Fibroblast of skin of right biceps (primary cell): ENCODE measurements around the gene DPF3.
"Not testable (repeated sequence)": the region's sequence is repeated elsewhere in the genome, so short reads cannot be mapped to it uniquely, and the experiment has no call there.

ENCODE experiments used
- DNase-seq: peaks from one replicate; pipeline ENCODE4 v3.0.0-alpha.2; 2013

The DPF3 gene

GRCh38 chr14:72878746-72879145 is 15.2 kb downstream of the DPF3 start:
- no peak for DNase-seq

GRCh38 chr14:72876710-72877063 is 17.2 kb downstream of the DPF3 start:
- DNase-seq: no peak

GRCh38 chr14:72876005-72876709 is 17.7 kb downstream of the DPF3 start:
- DNase-seq: no peak

GRCh38 chr14:72870878-72871277 is 23.0 kb downstream of the DPF3 start:
- not testable (repeated sequence) for DNase-seq

GRCh38 chr14:72869407-72870329 is 24.2 kb downstream of the DPF3 start:
- DNase-seq: no peak

- DNase-seq: no peak
These were observed 25.4 kb downstream of the DPF3 start for GRCh38 chr14:72868500-72868899.

GRCh38 chr14:72864712-72865365 is 29.1 kb downstream of the DPF3 start:
- DNase-seq: no peak

- peak; percentile 24 for DNase-seq
These were observed 30.5 kb downstream of the DPF3 start for GRCh38 chr14:72863216-72864006.

- no peak for DNase-seq
These were observed 37.2 kb downstream of the DPF3 start for GRCh38 chr14:72856530-72857266.

- peak; percentile 46 for DNase-seq
These were observed 38.0 kb downstream of the DPF3 start for GRCh38 chr14:72855913-72856312.

GRCh38 chr14:72852194-72852593 is 41.7 kb downstream of the DPF3 start:
- DNase-seq: no peak

GRCh38 chr14:72851635-72852034 is 42.3 kb downstream of the DPF3 start:
- DNase-seq: no peak

- DNase-seq: peak; percentile 25
These were observed 43.5 kb downstream of the DPF3 start for GRCh38 chr14:72850360-72850759.

- DNase-seq: no peak
These were observed 44.7 kb downstream of the DPF3 start for GRCh38 chr14:72849222-72849621.

- no peak for DNase-seq
These were observed 46.2 kb downstream of the DPF3 start for GRCh38 chr14:72847721-72848120.

GRCh38 chr14:72845683-72846082 is 48.2 kb downstream of the DPF3 start:
- no peak for DNase-seq

GRCh38 chr14:72845196-72845595 is 48.7 kb downstream of the DPF3 start:
- no peak for DNase-seq

- peak; percentile 31 for DNase-seq
These were observed 49.4 kb downstream of the DPF3 start for GRCh38 chr14:72844524-72844923.

GRCh38 chr14:72839753-72840607 is 53.9 kb downstream of the DPF3 start:
- DNase-seq: no peak

- no peak for DNase-seq
These were observed 54.5 kb downstream of the DPF3 start for GRCh38 chr14:72839351-72839750.

GRCh38 chr14:72836085-72836484 is 57.8 kb downstream of the DPF3 start:
- DNase-seq: no peak
